ENCODE measurements around the gene SLC16A8. TPM values are rescaled to one million over a fixed set of nuclear protein-coding genes. Genes with fewer than 3 reads are reported as not detected.
A peak's percentile ranks its signal among the peaks of the same experiment; 100 is the strongest.

Gene SLC16A8
- total RNA-seq, 1 donor from 2014 or later = 3.1 TPM

DNA sequence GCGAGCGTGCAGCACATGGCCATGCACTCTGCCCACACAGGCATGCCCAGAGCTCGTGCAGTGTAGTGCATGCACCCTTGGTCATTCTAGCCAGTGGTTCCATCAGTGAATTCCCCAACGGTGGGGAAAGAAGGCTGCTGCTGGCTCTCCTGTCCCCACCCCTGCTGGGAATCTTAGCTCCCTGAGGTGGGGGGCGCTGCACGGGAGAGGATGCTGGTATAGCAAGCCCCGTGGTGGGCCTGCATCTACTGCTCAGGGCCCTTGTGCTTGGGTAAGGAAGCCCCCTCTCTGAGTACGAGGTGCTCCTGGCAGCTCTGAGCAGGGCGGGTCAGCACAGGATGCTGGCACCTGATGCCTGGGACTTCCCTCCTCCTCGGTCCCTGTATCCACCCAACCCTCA lies 45.0 kb upstream of the SLC16A8 start:
- Histone ChIP-seq H3K79me2 (ENCODE audit: low read depth) (no peaks in the 10 kb centered on the region), H3K9ac (no peak overlapping the region), H3K4me2 (no peak overlapping the region), H2AFZ (replicated peaks) (no peak overlapping the region), H3K9me3 (ENCODE audit: low read depth) (no peaks in the 10 kb centered on the region), H3F3A (ENCODE audit: low read depth) (no peaks in the 10 kb centered on the region), H3K36me3 (no peaks in the 10 kb centered on the region), H3K4me3 (no peak overlapping the region), H3K27ac (no peak overlapping the region), H3K27me3 (no peaks in the 10 kb centered on the region), H4K20me1 (ENCODE audit: low read depth) (no peaks in the 10 kb centered on the region), H3K4me1 (no peaks in the 10 kb centered on the region)
- H3K9me3 Mint-ChIP-seq = no peaks in the 10 kb centered on the region
- TF ChIP-seq EZH2 (IDR thresholded peaks at IDR 0.05) (no peak), EZH2phosphoT487 (IDR thresholded peaks at IDR 0.05) (no peak)
- TF ChIP-seq, protein P1, sequence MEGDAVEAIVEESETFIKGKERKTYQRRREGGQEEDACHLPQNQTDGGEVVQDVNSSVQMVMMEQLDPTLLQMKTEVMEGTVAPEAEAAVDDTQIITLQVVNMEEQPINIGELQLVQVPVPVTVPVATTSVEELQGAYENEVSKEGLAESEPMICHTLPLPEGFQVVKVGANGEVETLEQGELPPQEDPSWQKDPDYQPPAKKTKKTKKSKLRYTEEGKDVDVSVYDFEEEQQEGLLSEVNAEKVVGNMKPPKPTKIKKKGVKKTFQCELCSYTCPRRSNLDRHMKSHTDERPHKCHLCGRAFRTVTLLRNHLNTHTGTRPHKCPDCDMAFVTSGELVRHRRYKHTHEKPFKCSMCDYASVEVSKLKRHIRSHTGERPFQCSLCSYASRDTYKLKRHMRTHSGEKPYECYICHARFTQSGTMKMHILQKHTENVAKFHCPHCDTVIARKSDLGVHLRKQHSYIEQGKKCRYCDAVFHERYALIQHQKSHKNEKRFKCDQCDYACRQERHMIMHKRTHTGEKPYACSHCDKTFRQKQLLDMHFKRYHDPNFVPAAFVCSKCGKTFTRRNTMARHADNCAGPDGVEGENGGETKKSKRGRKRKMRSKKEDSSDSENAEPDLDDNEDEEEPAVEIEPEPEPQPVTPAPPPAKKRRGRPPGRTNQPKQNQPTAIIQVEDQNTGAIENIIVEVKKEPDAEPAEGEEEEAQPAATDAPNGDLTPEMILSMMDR (IDR thresholded peaks at IDR 0.05) = no peak
- H3K36me3 Mint-ChIP-seq = peaks cover 7% of the 10 kb centered on the region
- DNase-seq (ENCODE audit: low spot score) = no peak
- no peak overlapping the region for H3K27ac Mint-ChIP-seq
- H3K4me1 Mint-ChIP-seq = no peaks in the 10 kb centered on the region
- no peak overlapping the region for H3K4me3 Mint-ChIP-seq
- peaks cover 2% of the 10 kb centered on the region for H3K27me3 Mint-ChIP-seq (ENCODE audit: insufficient read depth, low read depth)

DNA sequence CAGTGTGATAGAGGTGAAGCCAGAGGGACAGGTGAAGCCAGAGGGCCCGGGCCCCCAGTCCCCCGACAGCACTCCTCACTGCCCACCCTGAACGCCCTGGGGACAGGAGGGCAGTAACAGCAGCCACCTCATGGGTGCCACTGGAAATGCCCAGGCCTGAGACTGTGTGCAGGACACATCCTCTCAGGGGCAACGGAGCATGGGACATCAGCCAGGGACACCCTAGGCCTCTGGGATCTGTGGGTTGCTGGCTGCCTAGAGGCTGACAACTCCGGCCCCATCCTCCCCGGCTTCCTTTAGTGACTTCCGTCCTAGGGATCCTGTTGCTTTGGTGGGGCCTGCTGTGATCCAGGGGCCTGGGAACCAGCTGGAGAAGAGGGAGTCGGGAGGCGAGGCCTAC lies 43.9 kb upstream of the SLC16A8 start:
- H3K27me3 Mint-ChIP-seq (ENCODE audit: insufficient read depth, low read depth) = peaks cover 2% of the 10 kb centered on the region
- no peak overlapping the region for H3K27ac Mint-ChIP-seq
- H3K9ac ChIP-seq = no peak overlapping the region
- H3K36me3 ChIP-seq = no peaks in the 10 kb centered on the region
- H3K79me2 ChIP-seq (ENCODE audit: low read depth) = no peaks in the 10 kb centered on the region
- no peak overlapping the region for H3K4me3 ChIP-seq
- no peaks in the 10 kb centered on the region for H3F3A ChIP-seq (ENCODE audit: low read depth)
- no peak overlapping the region for H3K4me3 Mint-ChIP-seq
- H3K36me3 Mint-ChIP-seq = peaks cover 5% of the 10 kb centered on the region
- H3K9me3 Mint-ChIP-seq = no peaks in the 10 kb centered on the region
- H3K9me3 ChIP-seq (ENCODE audit: low read depth) = no peaks in the 10 kb centered on the region
- no peaks in the 10 kb centered on the region for H3K27me3 ChIP-seq
- DNase-seq (ENCODE audit: low spot score) = no peak
- no peak overlapping the region for H3K27ac ChIP-seq
- H4K20me1 ChIP-seq (ENCODE audit: low read depth) = no peaks in the 10 kb centered on the region
- TF ChIP-seq, protein P1 (IDR thresholded peaks at IDR 0.05) = no peak
- TF ChIP-seq EZH2phosphoT487 (IDR thresholded peaks at IDR 0.05) (no peak), EZH2 (IDR thresholded peaks at IDR 0.05) (no peak)
- no peak overlapping the region for H2AFZ ChIP-seq (replicated peaks)
- no peak overlapping the region for H3K4me2 ChIP-seq
- H3K4me1 Mint-ChIP-seq = no peaks in the 10 kb centered on the region
- H3K4me1 ChIP-seq = no peaks in the 10 kb centered on the region

DNA sequence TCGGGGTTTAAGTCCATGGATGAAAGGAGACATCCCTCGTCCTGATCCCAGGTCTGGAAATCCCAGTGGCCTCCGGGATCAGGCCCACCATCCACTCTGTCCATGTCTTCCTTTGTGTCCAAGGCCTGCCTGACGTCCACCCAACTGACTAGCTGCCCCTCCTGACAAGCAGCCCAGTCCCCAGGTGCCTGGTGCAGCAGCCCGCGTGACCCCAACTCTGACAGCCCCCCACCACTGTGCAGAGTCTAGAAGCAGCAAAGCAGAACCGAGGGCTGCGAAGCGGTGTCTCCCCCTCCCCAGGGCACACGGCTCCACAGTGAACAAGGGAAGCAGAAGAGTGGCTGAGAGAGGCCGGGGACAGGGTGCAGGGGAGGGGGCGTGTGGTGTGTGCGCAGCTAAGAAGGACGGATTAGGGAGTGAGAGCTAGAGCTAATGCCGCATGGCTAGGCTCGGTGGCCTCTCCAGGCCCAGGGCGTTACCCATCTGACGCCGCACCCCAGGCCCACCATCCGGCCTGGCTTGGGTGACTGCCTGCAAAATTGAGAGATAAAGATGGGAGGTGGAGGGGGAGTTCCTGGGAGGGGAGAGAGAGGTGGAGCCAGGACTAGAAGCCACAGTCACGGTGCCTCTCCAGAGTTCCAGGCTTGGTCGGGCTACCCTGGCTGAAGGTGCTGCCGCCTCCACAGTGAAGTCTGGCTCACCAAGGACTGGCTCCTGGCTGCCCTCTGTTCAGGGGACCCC lies 43.1 kb upstream of the SLC16A8 start:
- no peak overlapping the region for H2AFZ ChIP-seq (replicated peaks)
- no peaks in the 10 kb centered on the region for H3K4me1 Mint-ChIP-seq
- no peaks in the 10 kb centered on the region for H3F3A ChIP-seq (ENCODE audit: low read depth)
- H3K4me2 ChIP-seq = no peak overlapping the region
- no peak overlapping the region for H3K27ac ChIP-seq
- TF ChIP-seq EZH2 (IDR thresholded peaks at IDR 0.05) (no peak), EZH2phosphoT487 (IDR thresholded peaks at IDR 0.05) (no peak)
- TF ChIP-seq, protein P1 (IDR thresholded peaks at IDR 0.05) = no peak
- H3K36me3 Mint-ChIP-seq = peaks cover under 1% of the 10 kb centered on the region
- H4K20me1 ChIP-seq (ENCODE audit: low read depth) = no peaks in the 10 kb centered on the region
- no peak overlapping the region for H3K4me3 Mint-ChIP-seq
- no peaks in the 10 kb centered on the region for H3K27me3 ChIP-seq
- no peaks in the 10 kb centered on the region for H3K4me1 ChIP-seq
- H3K9me3 ChIP-seq (ENCODE audit: low read depth) = no peaks in the 10 kb centered on the region
- peak; percentile 43 for DNase-seq (ENCODE audit: low spot score)
- peak overlapping the region; percentile 60 for H3K27ac Mint-ChIP-seq
- no peaks in the 10 kb centered on the region for H3K79me2 ChIP-seq (ENCODE audit: low read depth)
- peak overlapping the region; percentile 28 for H3K9ac ChIP-seq
- no peaks in the 10 kb centered on the region for H3K9me3 Mint-ChIP-seq
- H3K36me3 ChIP-seq = no peaks in the 10 kb centered on the region
- H3K27me3 Mint-ChIP-seq (ENCODE audit: insufficient read depth, low read depth) = peaks cover 2% of the 10 kb centered on the region
- H3K4me3 ChIP-seq = no peak overlapping the region
